OCI-LY7 (cell line): ENCODE measurements around the gene PYM1.

Source experiments
- EZH2phosphoT487 ChIP-seq: fragments of 200-600 bp; sonication (generic); IDR thresholded peaks from 2 replicates; pipeline ENCODE4 v1.6.1; 2018; ENCODE audit warnings: low read depth, borderline replicate concordance, mild to moderate bottlenecking, mixed run types, antibody characterized with exemption, low read length, moderate library complexity, mixed read lengths
- TF ChIP-seq, protein P1 (sequence below): fragments of 200-600 bp; sonication (generic); conservative IDR thresholded peaks from 2 replicates; pipeline ENCODE4 v1.5.1; 2014; ENCODE audit warnings: mild to moderate bottlenecking, antibody characterized with exemption, low read length, moderate library complexity, mixed read lengths

DNA sequence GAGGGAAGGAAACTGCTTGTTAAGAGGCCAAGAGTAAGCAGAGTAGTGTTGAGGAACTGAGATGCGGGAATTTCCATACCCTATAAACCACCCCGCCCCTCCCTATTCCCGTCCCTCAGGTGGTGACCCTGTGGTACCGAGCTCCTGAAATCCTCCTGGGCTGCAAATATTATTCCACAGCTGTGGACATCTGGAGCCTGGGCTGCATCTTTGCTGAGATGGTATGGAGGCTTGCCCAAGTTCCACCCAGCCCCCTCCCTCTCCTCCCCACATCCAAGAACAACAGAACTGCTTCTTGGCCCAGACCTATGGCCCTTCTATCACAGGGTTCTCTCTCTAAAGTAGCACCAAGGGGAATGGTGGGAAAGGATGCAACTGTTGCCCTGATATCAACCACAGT, 41.7 kb upstream of the PYM1 start:
- TF ChIP-seq, protein P1, sequence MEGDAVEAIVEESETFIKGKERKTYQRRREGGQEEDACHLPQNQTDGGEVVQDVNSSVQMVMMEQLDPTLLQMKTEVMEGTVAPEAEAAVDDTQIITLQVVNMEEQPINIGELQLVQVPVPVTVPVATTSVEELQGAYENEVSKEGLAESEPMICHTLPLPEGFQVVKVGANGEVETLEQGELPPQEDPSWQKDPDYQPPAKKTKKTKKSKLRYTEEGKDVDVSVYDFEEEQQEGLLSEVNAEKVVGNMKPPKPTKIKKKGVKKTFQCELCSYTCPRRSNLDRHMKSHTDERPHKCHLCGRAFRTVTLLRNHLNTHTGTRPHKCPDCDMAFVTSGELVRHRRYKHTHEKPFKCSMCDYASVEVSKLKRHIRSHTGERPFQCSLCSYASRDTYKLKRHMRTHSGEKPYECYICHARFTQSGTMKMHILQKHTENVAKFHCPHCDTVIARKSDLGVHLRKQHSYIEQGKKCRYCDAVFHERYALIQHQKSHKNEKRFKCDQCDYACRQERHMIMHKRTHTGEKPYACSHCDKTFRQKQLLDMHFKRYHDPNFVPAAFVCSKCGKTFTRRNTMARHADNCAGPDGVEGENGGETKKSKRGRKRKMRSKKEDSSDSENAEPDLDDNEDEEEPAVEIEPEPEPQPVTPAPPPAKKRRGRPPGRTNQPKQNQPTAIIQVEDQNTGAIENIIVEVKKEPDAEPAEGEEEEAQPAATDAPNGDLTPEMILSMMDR = no peak
- TF ChIP-seq EZH2phosphoT487 = no peak
